ENCODE results near the gene UBAC1.
A peak's percentile ranks its signal among the peaks of the same experiment; 100 is the strongest.
"Not testable (repeated sequence)": the region's sequence is repeated elsewhere in the genome, so short reads cannot be mapped to it uniquely, and the experiment has no call there.

UBAC1 gene

GRCh38 chr9:135956802-135957174 is 4.4 kb downstream of the UBAC1 start:
- no peak for DNase-seq

GRCh38 chr9:135955934-135956801 is 5.0 kb downstream of the UBAC1 start:
- no peak for DNase-seq

- no peak for DNase-seq
These were observed 8.4 kb downstream of the UBAC1 start for GRCh38 chr9:135952664-135953206.

GRCh38 chr9:135951889-135952663 is 9.1 kb downstream of the UBAC1 start:
- DNase-seq: peak; percentile 14

GRCh38 chr9:135951310-135951709 is 9.9 kb downstream of the UBAC1 start:
- DNase-seq: not testable (repeated sequence)

- not testable (repeated sequence) for DNase-seq
These were observed 10.3 kb downstream of the UBAC1 start for GRCh38 chr9:135950841-135951240.

GRCh38 chr9:135950135-135950682 is 11.0 kb downstream of the UBAC1 start:
- no peak for DNase-seq

- no peak for DNase-seq
These were observed 11.6 kb downstream of the UBAC1 start for GRCh38 chr9:135949501-135950134.

GRCh38 chr9:135948968-135949367 is 12.2 kb downstream of the UBAC1 start:
- no peak for DNase-seq

GRCh38 chr9:135948446-135948845 is 12.7 kb downstream of the UBAC1 start:
- no peak for DNase-seq

- no peak for DNase-seq
These were observed 13.6 kb downstream of the UBAC1 start for GRCh38 chr9:135947582-135947981.

- DNase-seq: not testable (repeated sequence)
These were observed 14.1 kb downstream of the UBAC1 start for GRCh38 chr9:135947105-135947504.

- no peak for DNase-seq
These were observed 14.7 kb downstream of the UBAC1 start for GRCh38 chr9:135946392-135946994.

GRCh38 chr9:135945969-135946368 is 15.2 kb downstream of the UBAC1 start:
- DNase-seq: no peak

GRCh38 chr9:135944444-135945252 is 16.5 kb downstream of the UBAC1 start:
- no peak for DNase-seq

- DNase-seq: not testable (repeated sequence)
These were observed 17.6 kb downstream of the UBAC1 start for GRCh38 chr9:135943604-135944003.

GRCh38 chr9:135941288-135941995 is 19.7 kb downstream of the UBAC1 start:
- no peak for DNase-seq

- DNase-seq: no peak
These were observed 21.6 kb downstream of the UBAC1 start for GRCh38 chr9:135939351-135940265.

Data from NCI-H187 treated with DMSO at 0.1 percent for 48 hours (cell line).